AG04449 (cell line): ENCODE results near the gene POC1B.

Experiments used
- CTCF ChIA-PET: fragments of 350-600 bp; formaldehyde crosslinking; extraction: SDS; loops from one replicate; lab custom pipeline; 2021; ENCODE audit warnings: antibody characterized with exemption; lab: Yijun Ruan, JAX
- POLR2A ChIA-PET: fragments of 400-600, 350-600 bp; formaldehyde crosslinking; extraction: SDS; loops from one replicate; lab custom pipeline; 2020; ENCODE audit warnings: antibody characterized with exemption, inconsistent platforms; lab: Yijun Ruan, JAX
- DNase-seq: peaks from one replicate; pipeline ENCODE4 v3.0.0-alpha.2; 2010; ENCODE audit warnings: low read depth, low spot score
- H3K4me3 ChIP-seq: 2 replicates; pipeline ENCODE4 v1.5.1; 2011; ENCODE audit warnings: low read depth, mild to moderate bottlenecking, control low read depth, low read length
- CTCF ChIP-seq: IDR thresholded peaks from one replicate; pipeline ENCODE4 v1.5.1; 2011; ENCODE audit warnings: mild to moderate bottlenecking, moderate library complexity, low read length, control low read depth, inconsistent platforms; ENCODE audit not compliant: insufficient read depth; ENCODE audit errors: missing control alignments

Gene POC1B

GRCh38 chr12:89414851-89415250 lies 111.0 kb downstream of the POC1B start:
- ChIA-PET CTCF (no interaction called here), POLR2A (no interaction called here)
- DNase-seq, result peak; percentile 40
- no peak overlapping the region for H3K4me3 ChIP-seq
- TF ChIP-seq CTCF, result no peak

GRCh38 chr12:89414322-89414721 lies 111.5 kb downstream of the POC1B start:
- TF ChIP-seq CTCF, result no peak
- DNase-seq, result no peak
- ChIA-PET POLR2A (no interaction called here), CTCF (no interaction called here)
- H3K4me3 ChIP-seq, result no peak overlapping the region

GRCh38 chr12:89413234-89413633 lies 112.6 kb downstream of the POC1B start:
- DNase-seq, result no peak
- ChIA-PET POLR2A (no interaction called here), CTCF (interaction anchor here (0.9 kb wide), 1 partner anchor 49 kb away, joined by 3 read pairs; no protein-coding TSS in a partner anchor)
- no peak overlapping the region for H3K4me3 ChIP-seq
- TF ChIP-seq CTCF, result no peak

GRCh38 chr12:89412665-89413064 lies 113.2 kb downstream of the POC1B start:
- no peak for TF ChIP-seq CTCF
- no peak overlapping the region for H3K4me3 ChIP-seq
- DNase-seq, result no peak
- POLR2A ChIA-PET, result no interaction called here
- CTCF ChIA-PET, result interaction anchor here (0.9 kb wide), 1 partner anchor 50 kb away, joined by 3 read pairs; no protein-coding TSS in a partner anchor

- TF ChIP-seq CTCF, result no peak
- H3K4me3 ChIP-seq, result no peak overlapping the region
- DNase-seq, result no peak
- POLR2A ChIA-PET, result no interaction called here
- CTCF ChIA-PET, result interaction anchor here (0.8 to 1.3 kb wide), 2 partner anchors 8 to 21 kb away, joined by 3 read pairs; no protein-coding TSS in a partner anchor
These were observed 114.0 kb downstream of the POC1B start for GRCh38 chr12:89411846-89412245.

- DNase-seq, result no peak
- TF ChIP-seq CTCF, result no peak
- ChIA-PET CTCF (interaction anchor here (0.8 to 1.3 kb wide), 2 partner anchors 9 to 22 kb away, joined by 3 read pairs; no protein-coding TSS in a partner anchor), POLR2A (no interaction called here)
- H3K4me3 ChIP-seq, result no peak overlapping the region
These were observed 114.6 kb downstream of the POC1B start for GRCh38 chr12:89411234-89411633.
